Measurements from ENCODE around the gene MLNR.
A peak's percentile ranks its signal among the peaks of the same experiment; 100 is the strongest.

The MLNR gene

GRCh38 chr13:49253310-49253709 lies 33.2 kb downstream of the MLNR start:
- TF ChIP-seq CTCF (conservative IDR thresholded peaks at IDR 0.05; ENCODE audit: low read depth, low read length) = no peak
- no peak for DNase-seq (ENCODE audit: low read depth)
- H3K4me3 ChIP-seq (ENCODE audit: low read depth, low read length) = no peak overlapping the region

- no peak for DNase-seq (ENCODE audit: low read depth)
- no peak overlapping the region for H3K4me3 ChIP-seq (ENCODE audit: low read depth, low read length)
- TF ChIP-seq CTCF (conservative IDR thresholded peaks at IDR 0.05; ENCODE audit: low read depth, low read length) = no peak
Measured at GRCh38 chr13:49254007-49254406, 33.9 kb downstream of the MLNR start.

GRCh38 chr13:49256841-49257240 lies 36.7 kb downstream of the MLNR start:
- DNase-seq (ENCODE audit: low read depth) = peak; percentile 55
- no peak overlapping the region for H3K4me3 ChIP-seq (ENCODE audit: low read depth, low read length)
- no peak for TF ChIP-seq CTCF (conservative IDR thresholded peaks at IDR 0.05; ENCODE audit: low read depth, low read length)

- no peak overlapping the region for H3K4me3 ChIP-seq (ENCODE audit: low read depth, low read length)
- DNase-seq (ENCODE audit: low read depth) = no peak
- no peak for TF ChIP-seq CTCF (conservative IDR thresholded peaks at IDR 0.05; ENCODE audit: low read depth, low read length)
Measured at GRCh38 chr13:49258089-49258796, 38.1 kb downstream of the MLNR start.

GRCh38 chr13:49259586-49259985 lies 39.4 kb downstream of the MLNR start:
- no peak for DNase-seq (ENCODE audit: low read depth)
- TF ChIP-seq CTCF (conservative IDR thresholded peaks at IDR 0.05; ENCODE audit: low read depth, low read length) = no peak

GRCh38 chr13:49262634-49263033 lies 42.5 kb downstream of the MLNR start:
- no peak for TF ChIP-seq CTCF (conservative IDR thresholded peaks at IDR 0.05; ENCODE audit: low read depth, low read length)
- DNase-seq (ENCODE audit: low read depth) = no peak
- H3K4me3 ChIP-seq (ENCODE audit: low read depth, low read length) = no peak overlapping the region

More at GRCh38 chr13:49259586-49259985, 39.4 kb downstream of the MLNR start:
- H3K4me3 ChIP-seq (ENCODE audit: low read depth, low read length) = no peak overlapping the region

- no peak for TF ChIP-seq CTCF (conservative IDR thresholded peaks at IDR 0.05; ENCODE audit: low read depth, low read length)
- DNase-seq (ENCODE audit: low read depth) = peak; percentile 75
- no peak overlapping the region for H3K4me3 ChIP-seq (ENCODE audit: low read depth, low read length)
Measured at GRCh38 chr13:49265822-49266221, 45.7 kb downstream of the MLNR start.
